ENCODE results near the gene SLC27A5. TPM values are rescaled to one million over a fixed set of nuclear protein-coding genes. Genes with fewer than 3 reads are reported as not detected.

SLC27A5 gene
- total and polyA plus RNA-seq, 9 of the 15 experiments (the other 6 are each of a cell fraction or from before 2014, with no cell fraction given) = 42.2 to 318 (median 64.7) TPM

DNA sequence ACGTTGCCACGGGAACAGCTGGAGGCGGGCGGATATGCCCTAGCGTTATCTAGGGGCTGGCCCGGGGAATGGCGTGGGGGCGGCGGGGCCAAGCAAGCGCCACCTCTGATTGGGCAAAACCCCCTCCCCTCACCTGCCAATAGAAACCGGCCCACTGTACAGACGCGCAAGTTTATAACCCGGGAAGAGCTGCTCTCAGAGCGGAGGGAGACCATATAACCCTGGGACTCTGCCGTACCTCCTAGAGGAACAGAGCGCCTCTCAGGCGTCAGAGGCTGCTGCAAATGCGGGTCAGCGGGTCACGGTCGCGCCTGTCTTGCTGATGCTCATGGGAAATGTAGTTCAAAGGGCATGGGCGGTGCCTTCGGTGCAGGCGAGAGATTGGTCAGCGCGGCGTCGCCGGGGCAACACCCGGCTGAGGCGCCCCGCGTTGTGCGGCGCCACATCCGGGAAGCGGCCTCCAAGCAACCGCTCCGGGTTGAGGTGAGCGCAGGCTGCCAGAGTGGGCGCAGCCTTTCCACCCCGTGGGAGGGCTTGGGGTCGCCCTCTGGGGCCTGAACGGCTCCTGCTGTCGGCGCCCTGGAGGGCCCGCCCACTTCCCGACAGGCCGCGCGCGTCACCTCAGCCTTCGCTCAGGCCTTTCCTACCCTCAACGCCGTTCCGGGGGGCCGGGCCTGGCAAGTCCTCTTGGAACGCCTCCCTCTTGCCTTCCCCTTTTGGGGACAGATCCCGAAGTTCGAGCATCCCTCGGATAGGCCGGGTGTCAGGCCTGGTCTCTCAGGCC, 35.9 kb downstream of the SLC27A5 start, which contains the start of gene ZNF446 (continued):
- TF ChIP-seq ZFX (CRISPR knock-in tag; IDR thresholded peaks at IDR 0.05) = peak; percentile 92
- peak; percentile 85 for TF ChIP-seq FUS (optimal IDR thresholded peaks at IDR 0.05; ENCODE audit: low read depth, low read length)
- no peak for TF ChIP-seq TOE1 (IDR thresholded peaks at IDR 0.05; ENCODE audit: borderline replicate concordance)
- TF ChIP-seq TOE1 (CRISPR knock-in tag; IDR thresholded peaks at IDR 0.05; ENCODE audit: borderline replicate concordance, low read depth) = no peak
- TF ChIP-seq CREB1 (IDR thresholded peaks at IDR 0.05) = peak; percentile 83
- peak; percentile 73 for TF ChIP-seq CREB1 (CRISPR knock-in tag; IDR thresholded peaks at IDR 0.05)
- no peak for TF ChIP-seq CHCHD3 (CRISPR knock-in tag; IDR thresholded peaks at IDR 0.05)
- no peak for TF ChIP-seq PTTG1 (tag; IDR thresholded peaks at IDR 0.05; ENCODE audit: low read depth)
- TF ChIP-seq YY1 (IDR thresholded peaks at IDR 0.05; ENCODE audit: borderline replicate concordance in 1 of 3, control insufficient read depth in 1 of 3, extremely low read depth in 1 of 3, insufficient read depth in 3 of 3, insufficient read length in 1 of 3, insufficient replicate concordance in 2 of 3, low read depth in 1 of 3, low read length in 2 of 3) = peak in 2 of 3 experiments; percentile 14 to 15
- peak; percentile 59 for TF ChIP-seq EP400 (IDR thresholded peaks at IDR 0.05)
- peak; percentile 82 for TF ChIP-seq DACH1 (IDR thresholded peaks at IDR 0.05; ENCODE audit: partially characterized antibody)
- TF ChIP-seq, protein P1, sequence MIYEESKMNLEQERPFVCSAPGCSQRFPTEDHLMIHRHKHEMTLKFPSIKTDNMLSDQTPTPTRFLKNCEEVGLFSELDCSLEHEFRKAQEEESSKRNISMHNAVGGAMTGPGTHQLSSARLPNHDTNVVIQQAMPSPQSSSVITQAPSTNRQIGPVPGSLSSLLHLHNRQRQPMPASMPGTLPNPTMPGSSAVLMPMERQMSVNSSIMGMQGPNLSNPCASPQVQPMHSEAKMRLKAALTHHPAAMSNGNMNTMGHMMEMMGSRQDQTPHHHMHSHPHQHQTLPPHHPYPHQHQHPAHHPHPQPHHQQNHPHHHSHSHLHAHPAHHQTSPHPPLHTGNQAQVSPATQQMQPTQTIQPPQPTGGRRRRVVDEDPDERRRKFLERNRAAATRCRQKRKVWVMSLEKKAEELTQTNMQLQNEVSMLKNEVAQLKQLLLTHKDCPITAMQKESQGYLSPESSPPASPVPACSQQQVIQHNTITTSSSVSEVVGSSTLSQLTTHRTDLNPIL (CRISPR knock-in tag; IDR thresholded peaks at IDR 0.05) = no peak
- TF ChIP-seq FIP1L1 (IDR thresholded peaks at IDR 0.05; ENCODE audit: low read depth, low read length, poor library complexity, severe bottlenecking) = peak; percentile 97
- TF ChIP-seq ZNF23 (CRISPR knock-in tag; IDR thresholded peaks at IDR 0.05) = no peak; the same call in 1 of the 2 replicates
- TF ChIP-seq ESRRA (IDR thresholded peaks at IDR 0.05; ENCODE audit: borderline replicate concordance, low read depth) = peak; percentile 80
- TF ChIP-seq FOXA3 (CRISPR knock-in tag; conservative IDR thresholded peaks at IDR 0.05 in 1 of 2, IDR thresholded peaks at IDR 0.05 in 1 of 2) = no peak
- peak; percentile 37; the same call in 1 of the 2 replicates for TF ChIP-seq TEAD4 (IDR thresholded peaks at IDR 0.05; ENCODE audit: low read length)
- no peak for TF ChIP-seq TEAD4 (CRISPR knock-in tag; IDR thresholded peaks at IDR 0.05; ENCODE audit: borderline replicate concordance)
- peak; percentile 87 for TF ChIP-seq CREB3L1 (IDR thresholded peaks at IDR 0.05; ENCODE audit: borderline replicate concordance, low read depth)
- TF ChIP-seq, protein P2, sequence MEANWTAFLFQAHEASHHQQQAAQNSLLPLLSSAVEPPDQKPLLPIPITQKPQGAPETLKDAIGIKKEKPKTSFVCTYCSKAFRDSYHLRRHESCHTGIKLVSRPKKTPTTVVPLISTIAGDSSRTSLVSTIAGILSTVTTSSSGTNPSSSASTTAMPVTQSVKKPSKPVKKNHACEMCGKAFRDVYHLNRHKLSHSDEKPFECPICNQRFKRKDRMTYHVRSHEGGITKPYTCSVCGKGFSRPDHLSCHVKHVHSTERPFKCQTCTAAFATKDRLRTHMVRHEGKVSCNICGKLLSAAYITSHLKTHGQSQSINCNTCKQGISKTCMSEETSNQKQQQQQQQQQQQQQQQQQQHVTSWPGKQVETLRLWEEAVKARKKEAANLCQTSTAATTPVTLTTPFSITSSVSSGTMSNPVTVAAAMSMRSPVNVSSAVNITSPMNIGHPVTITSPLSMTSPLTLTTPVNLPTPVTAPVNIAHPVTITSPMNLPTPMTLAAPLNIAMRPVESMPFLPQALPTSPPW (CRISPR knock-in tag; IDR thresholded peaks at IDR 0.05) = peak; percentile 81
- TF ChIP-seq MYNN (IDR thresholded peaks at IDR 0.05) = peak; percentile 58
- no peak for TF ChIP-seq MYNN (CRISPR knock-in tag; IDR thresholded peaks at IDR 0.05)

Data from K562 (cell line).